NCI-H460 (cell line): ENCODE data around the gene CTIF. TPM values are rescaled to one million over a fixed set of nuclear protein-coding genes. Genes with fewer than 3 reads are reported as not detected.
A peak's percentile ranks its signal among the peaks of the same experiment; 100 is the strongest.

ENCODE experiments used
- DNase-seq: peaks from one replicate; pipeline ENCODE4 v3.0.0-alpha.2; 2016; ENCODE audit warnings: low read depth; ENCODE audit errors: extremely low read depth
- total RNA-seq: library from RNA; depleted of rRNA; stranded (reverse); fragments of >200 nt; shearing (Covaris generic); gene quantifications from 2 replicates; pipeline ENCODE4 v1.2.3, GENCODE V29; 2014

The CTIF gene
- total RNA-seq, 1 experiment from 2014 or later, result 57.0 TPM

GRCh38 chr18:48765053-48765452 is 226.2 kb downstream of the CTIF start:
- no peak for DNase-seq

GRCh38 chr18:48766026-48766425 is 227.2 kb downstream of the CTIF start:
- DNase-seq, result no peak

GRCh38 chr18:48766487-48766886 is 227.7 kb downstream of the CTIF start:
- no peak for DNase-seq

- DNase-seq, result no peak
These were observed 228.4 kb downstream of the CTIF start for GRCh38 chr18:48767090-48767690.

- no peak for DNase-seq
These were observed 230.3 kb downstream of the CTIF start for GRCh38 chr18:48769006-48769636.

- no peak for DNase-seq
These were observed 231.4 kb downstream of the CTIF start for GRCh38 chr18:48770243-48770642.

- DNase-seq, result no peak
These were observed 233.0 kb downstream of the CTIF start for GRCh38 chr18:48771641-48772375.

GRCh38 chr18:48772457-48772856 is 233.6 kb downstream of the CTIF start:
- DNase-seq, result no peak

- DNase-seq, result no peak
These were observed 235.0 kb downstream of the CTIF start for GRCh38 chr18:48773821-48774220.

- DNase-seq, result no peak
These were observed 236.1 kb downstream of the CTIF start for GRCh38 chr18:48774941-48775340.

GRCh38 chr18:48775372-48776155 is 236.7 kb downstream of the CTIF start:
- no peak for DNase-seq

GRCh38 chr18:48776156-48776555 is 237.3 kb downstream of the CTIF start:
- DNase-seq, result no peak

GRCh38 chr18:48776641-48777025 is 237.8 kb downstream of the CTIF start:
- DNase-seq, result no peak

- peak; percentile 14 for DNase-seq
These were observed 238.4 kb downstream of the CTIF start for GRCh38 chr18:48777026-48777743.

GRCh38 chr18:48777744-48778116 is 238.9 kb downstream of the CTIF start:
- no peak for DNase-seq

- DNase-seq, result no peak
These were observed 239.6 kb downstream of the CTIF start for GRCh38 chr18:48778344-48779011.

GRCh38 chr18:48779462-48779861 is 240.6 kb downstream of the CTIF start:
- DNase-seq, result no peak

- DNase-seq, result no peak
These were observed 241.5 kb downstream of the CTIF start for GRCh38 chr18:48780201-48780912.

GRCh38 chr18:48780913-48781162 is 242.0 kb downstream of the CTIF start:
- DNase-seq, result no peak
